Central memory CD4-positive, alpha-beta T cell (primary cell): ENCODE measurements around the gene ATAD3C.
"Not testable (repeated sequence)": the region's sequence is repeated elsewhere in the genome, so short reads cannot be mapped to it uniquely, and the experiment has no call there.

ENCODE experiments used
- DNase-seq: peaks from one replicate; pipeline ENCODE4 v3.0.0; 2022
- total RNA-seq, 3 experiments: gene quantifications; one replicate each; lab custom pipeline; 2026; lab: John Stamatoyannopoulos, UW

ATAD3C gene
- 0.19 to 0.38 (median 0.35) reads per million in 3 experiments for total RNA-seq

- DNase-seq: no peak
Observed at GRCh38 chr1:1449099-1449739, at the start of gene ATAD3C. Gene ATAD3C (plus strand): TSS chr1:1449689. CDS start chr1:1450684, 995 bp downstream.

- DNase-seq: no peak
Observed at GRCh38 chr1:1399872-1400575, 49.5 kb upstream of the ATAD3C start.

- no peak for DNase-seq
Observed at GRCh38 chr1:1400576-1401456, 48.7 kb upstream of the ATAD3C start.

GRCh38 chr1:1401457-1402010 is 48.0 kb upstream of the ATAD3C start:
- no peak for DNase-seq

GRCh38 chr1:1402072-1402900 is 47.2 kb upstream of the ATAD3C start:
- peak; percentile 28 for DNase-seq

GRCh38 chr1:1402901-1403392 is 46.5 kb upstream of the ATAD3C start:
- not testable (repeated sequence) for DNase-seq

- no peak for DNase-seq
Observed at GRCh38 chr1:1403653-1404052, 45.8 kb upstream of the ATAD3C start.

- DNase-seq: no peak
Observed at GRCh38 chr1:1406101-1406820, 43.2 kb upstream of the ATAD3C start.

GRCh38 chr1:1406821-1407635 is 42.5 kb upstream of the ATAD3C start, which contains the start of gene MRPL20:
Gene MRPL20 (minus strand): TSS chr1:1407293. CDS start chr1:1407217, 76 bp downstream.
- DNase-seq: peak; percentile 95

GRCh38 chr1:1407636-1408318 is 41.7 kb upstream of the ATAD3C start:
- no peak for DNase-seq

- not testable (repeated sequence) for DNase-seq
Observed at GRCh38 chr1:1410238-1410637, 39.3 kb upstream of the ATAD3C start.

- DNase-seq: no peak
Observed at GRCh38 chr1:1411626-1412025, 37.9 kb upstream of the ATAD3C start.

GRCh38 chr1:1412311-1412902 is 37.1 kb upstream of the ATAD3C start:
- not testable (repeated sequence) for DNase-seq

- DNase-seq: no peak
Observed at GRCh38 chr1:1415751-1416150, 33.7 kb upstream of the ATAD3C start.

GRCh38 chr1:1417396-1417795 is 32.1 kb upstream of the ATAD3C start:
- DNase-seq: not testable (repeated sequence)

- DNase-seq: not testable (repeated sequence)
Observed at GRCh38 chr1:1417825-1418463, 31.5 kb upstream of the ATAD3C start.

- DNase-seq: no peak
Observed at GRCh38 chr1:1418464-1419362, 30.8 kb upstream of the ATAD3C start.
